Measurements from ENCODE around the gene OBSCN.

The OBSCN gene

GRCh38 chr1:228413241-228414010, 205.6 kb downstream of the OBSCN start:
- Histone ChIP-seq H3K9ac (ENCODE audit: low read depth, low read length) (no peak overlapping the region), H3K36me3 (ENCODE audit: insufficient read depth, low read length) (no peaks in the 10 kb centered on the region), H3K9me3 (ENCODE audit: control insufficient read depth, insufficient read depth, low read length) (no peaks in the 10 kb centered on the region), H3K4me1 (ENCODE audit: insufficient read depth, low read length) (peaks cover 4% of the 10 kb centered on the region; the same call in 1 of the 2 replicates)

GRCh38 chr1:228414511-228415211, 206.8 kb downstream of the OBSCN start:
- H3K4me1 ChIP-seq (ENCODE audit: insufficient read depth, low read length) = peaks cover 4% of the 10 kb centered on the region; the same call in 1 of the 2 replicates
- H3K9me3 ChIP-seq (ENCODE audit: control insufficient read depth, insufficient read depth, low read length) = no peaks in the 10 kb centered on the region
- H3K36me3 ChIP-seq (ENCODE audit: insufficient read depth, low read length) = no peaks in the 10 kb centered on the region
- H3K9ac ChIP-seq (ENCODE audit: low read depth, low read length) = no peak overlapping the region

GRCh38 chr1:228415221-228415620, 207.4 kb downstream of the OBSCN start:
- no peaks in the 10 kb centered on the region for H3K9me3 ChIP-seq (ENCODE audit: control insufficient read depth, insufficient read depth, low read length)
- no peak overlapping the region for H3K9ac ChIP-seq (ENCODE audit: low read depth, low read length)
- peaks cover 4% of the 10 kb centered on the region; the same call in 1 of the 2 replicates for H3K4me1 ChIP-seq (ENCODE audit: insufficient read depth, low read length)
- no peaks in the 10 kb centered on the region for H3K36me3 ChIP-seq (ENCODE audit: insufficient read depth, low read length)

- H3K36me3 ChIP-seq (ENCODE audit: insufficient read depth, low read length) = no peaks in the 10 kb centered on the region
- peak overlapping the region; percentile 65; the same call in 1 of the 2 replicates for H3K9ac ChIP-seq (ENCODE audit: low read depth, low read length)
- no peaks in the 10 kb centered on the region for H3K9me3 ChIP-seq (ENCODE audit: control insufficient read depth, insufficient read depth, low read length)
- H3K4me1 ChIP-seq (ENCODE audit: insufficient read depth, low read length) = peaks cover 4% of the 10 kb centered on the region; the same call in 1 of the 2 replicates
Measured at GRCh38 chr1:228415853-228416216, 208.0 kb downstream of the OBSCN start.

DNA sequence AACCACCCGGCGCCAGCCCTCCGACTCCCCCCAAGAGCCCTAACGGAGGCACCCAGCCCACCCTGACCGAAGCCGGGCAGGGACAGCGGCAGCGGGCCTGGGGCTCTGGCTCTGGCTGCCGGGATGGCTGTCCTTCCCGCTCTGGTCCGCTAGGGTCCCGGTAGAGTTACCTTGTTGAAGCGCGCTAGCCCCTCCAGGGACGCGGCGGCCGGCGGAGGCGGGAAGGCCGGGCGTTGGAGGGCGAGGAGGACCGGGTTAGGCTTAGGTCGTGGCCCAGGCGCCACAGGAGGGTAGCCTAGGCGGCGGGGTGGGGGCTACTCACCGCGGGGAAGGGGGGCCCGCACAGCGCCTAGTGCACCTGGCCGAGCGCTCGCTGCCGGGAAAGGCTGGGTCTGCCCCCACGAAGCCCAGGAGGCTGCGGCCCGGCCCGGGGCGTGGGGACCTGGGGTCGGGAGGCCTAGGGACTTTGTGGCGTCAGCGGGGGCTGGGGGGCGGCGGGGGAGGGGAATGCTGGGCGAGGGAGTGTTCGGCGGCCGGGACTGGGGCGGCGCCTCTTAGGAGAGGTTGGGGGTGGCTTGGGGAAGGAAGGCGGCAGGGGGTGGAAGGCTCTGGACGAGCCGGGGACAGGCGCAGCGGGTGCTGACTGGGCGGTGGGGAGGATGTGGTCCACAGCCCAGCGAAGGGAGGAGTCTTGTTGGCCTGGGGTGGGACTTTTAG, 208.5 kb downstream of the OBSCN start, which contains the start of gene TRIM17:
TSS of gene TRIM17 (minus strand) at position 645 of the 717 bp plus-strand sequence. CDS start 1,789 bp downstream, outside the sequence.
- H3K4me1 ChIP-seq (ENCODE audit: insufficient read depth, low read length) = peaks cover 4% of the 10 kb centered on the region; the same call in 1 of the 2 replicates
- peak within 1 kb of the TSS; percentile 65 for H3K9ac ChIP-seq (ENCODE audit: low read depth, low read length)
- H3K36me3 ChIP-seq (ENCODE audit: insufficient read depth, low read length) = no peaks in the 10 kb centered on the region
- no peaks in the 10 kb centered on the region for H3K9me3 ChIP-seq (ENCODE audit: control insufficient read depth, insufficient read depth, low read length)

- peak overlapping the region; percentile 13; the same call in 1 of the 2 replicates for H3K9ac ChIP-seq (ENCODE audit: low read depth, low read length)
- H3K9me3 ChIP-seq (ENCODE audit: control insufficient read depth, insufficient read depth, low read length) = no peaks in the 10 kb centered on the region
- no peaks in the 10 kb centered on the region for H3K36me3 ChIP-seq (ENCODE audit: insufficient read depth, low read length)
- H3K4me1 ChIP-seq (ENCODE audit: insufficient read depth, low read length) = peaks cover 4% of the 10 kb centered on the region; the same call in 1 of the 2 replicates
Measured at GRCh38 chr1:228417061-228417460, 209.2 kb downstream of the OBSCN start.

- Histone ChIP-seq H3K9ac (ENCODE audit: low read depth, low read length) (peak overlapping the region; percentile 13; the same call in 1 of the 2 replicates), H3K4me1 (ENCODE audit: insufficient read depth, low read length) (peaks cover 4% of the 10 kb centered on the region; the same call in 1 of the 2 replicates), H3K9me3 (ENCODE audit: control insufficient read depth, insufficient read depth, low read length) (no peaks in the 10 kb centered on the region), H3K36me3 (ENCODE audit: insufficient read depth, low read length) (no peaks in the 10 kb centered on the region)
Measured at GRCh38 chr1:228417483-228418203, 209.8 kb downstream of the OBSCN start.

DNA sequence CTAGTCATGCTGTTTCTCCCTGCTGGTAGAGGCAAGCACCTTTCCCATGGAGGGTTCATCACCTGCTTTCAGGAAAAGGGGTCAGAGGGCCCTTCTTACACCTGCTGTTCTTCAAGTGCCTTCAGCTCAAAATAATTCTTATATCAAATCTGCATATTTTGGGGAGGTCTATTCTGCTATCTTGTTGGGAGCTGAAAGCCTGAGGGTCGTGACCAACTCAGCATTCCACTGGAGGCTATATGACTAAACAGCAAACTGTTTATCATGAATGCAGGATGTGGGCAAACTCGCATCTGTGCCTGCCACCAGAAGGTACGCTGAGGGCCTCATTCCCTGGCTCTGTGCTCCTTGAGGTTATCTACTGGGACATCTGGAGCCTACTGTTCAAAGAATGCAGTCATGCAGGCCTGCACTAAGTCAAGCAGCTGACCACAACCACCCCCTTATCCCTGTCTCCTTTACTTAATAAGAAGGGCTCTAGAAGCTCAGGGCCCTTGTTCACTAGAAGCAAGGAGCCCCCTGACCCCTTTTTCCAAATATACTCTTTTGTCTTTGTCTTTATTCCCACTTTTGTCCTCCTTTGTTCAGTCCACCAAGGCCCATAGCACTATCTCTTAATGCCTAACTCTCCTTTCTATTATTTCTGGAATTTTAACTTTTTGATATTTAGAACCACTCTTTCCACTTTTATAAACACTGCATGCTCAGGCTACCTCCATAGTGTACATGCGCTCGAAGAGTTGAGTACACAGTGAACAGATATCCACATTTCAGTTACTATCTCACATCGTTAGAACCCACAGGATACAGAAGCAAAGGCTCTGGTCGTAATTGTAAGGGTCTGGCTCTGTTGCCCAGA, 213.4 kb downstream of the OBSCN start:
- Histone ChIP-seq H3K9me3 (ENCODE audit: control insufficient read depth, insufficient read depth, low read length) (no peaks in the 10 kb centered on the region), H3K9ac (ENCODE audit: low read depth, low read length) (no peak overlapping the region), H3K4me1 (ENCODE audit: insufficient read depth, low read length) (peaks cover 4% of the 10 kb centered on the region; the same call in 1 of the 2 replicates), H3K36me3 (ENCODE audit: insufficient read depth, low read length) (no peaks in the 10 kb centered on the region)

- Histone ChIP-seq H3K4me1 (ENCODE audit: insufficient read depth, low read length) (peaks cover 1% of the 10 kb centered on the region; the same call in 1 of the 2 replicates), H3K36me3 (ENCODE audit: insufficient read depth, low read length) (no peaks in the 10 kb centered on the region), H3K9ac (ENCODE audit: low read depth, low read length) (no peak overlapping the region), H3K9me3 (ENCODE audit: control insufficient read depth, insufficient read depth, low read length) (no peaks in the 10 kb centered on the region)
Measured at GRCh38 chr1:228423404-228424053, 215.7 kb downstream of the OBSCN start.

DNA sequence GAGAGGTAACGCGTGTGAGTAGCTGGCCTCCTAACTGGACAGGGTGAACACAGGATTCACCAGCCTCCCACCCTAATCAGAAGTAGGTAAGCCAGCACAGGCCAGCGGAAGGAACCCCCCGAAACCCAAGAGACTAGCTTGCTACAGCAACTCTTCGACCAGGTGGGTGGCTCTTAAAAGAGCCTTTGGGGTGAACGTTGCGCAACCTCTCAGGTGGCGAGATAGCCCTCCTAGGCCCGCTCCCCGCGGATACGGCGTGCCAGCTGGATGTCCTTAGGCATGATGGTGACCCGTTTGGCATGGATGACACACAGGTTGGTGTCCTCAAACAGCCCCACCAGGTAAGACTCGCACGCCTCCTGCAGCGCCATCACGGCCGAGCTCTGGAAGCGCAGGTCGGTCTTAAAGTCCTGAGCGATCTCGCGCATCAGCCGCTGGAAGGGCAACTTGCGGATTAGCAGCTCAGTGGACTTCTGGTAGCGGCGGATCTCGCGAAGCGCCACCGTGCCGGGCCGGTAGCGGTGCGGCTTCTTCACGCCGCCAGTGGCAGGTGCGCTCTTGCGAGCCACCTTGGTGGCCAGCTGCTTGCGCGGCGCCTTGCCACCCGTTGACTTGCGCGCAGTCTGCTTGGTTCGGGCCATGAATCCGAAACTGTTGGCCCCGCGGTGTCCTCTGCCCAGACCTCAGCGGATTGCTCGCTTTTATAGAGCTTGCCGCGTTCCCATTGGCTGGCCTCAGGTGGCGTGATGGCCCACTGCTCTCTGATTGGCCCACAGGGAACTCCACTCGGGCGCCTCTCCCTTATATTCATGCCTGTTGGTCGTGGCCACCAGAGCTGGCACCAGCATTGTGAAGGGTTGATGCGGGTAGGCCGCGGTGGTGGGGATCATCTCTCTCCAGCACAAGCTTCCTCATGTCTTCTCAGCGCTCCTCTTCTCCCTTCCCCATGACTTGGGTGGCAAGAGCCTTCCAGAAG, 217.1 kb downstream of the OBSCN start:
- no peaks in the 10 kb centered on the region for H3K9me3 ChIP-seq (ENCODE audit: control insufficient read depth, insufficient read depth, low read length)
- H3K36me3 ChIP-seq (ENCODE audit: insufficient read depth, low read length) = no peaks in the 10 kb centered on the region
- no peak overlapping the region for H3K9ac ChIP-seq (ENCODE audit: low read depth, low read length)
- H3K4me1 ChIP-seq (ENCODE audit: insufficient read depth, low read length) = peaks cover 3% of the 10 kb centered on the region; the same call in 1 of the 2 replicates

GRCh38 chr1:228426518-228427175, 218.8 kb downstream of the OBSCN start:
- Histone ChIP-seq H3K4me1 (ENCODE audit: insufficient read depth, low read length) (peaks cover 3% of the 10 kb centered on the region; the same call in 1 of the 2 replicates), H3K36me3 (ENCODE audit: insufficient read depth, low read length) (no peaks in the 10 kb centered on the region), H3K9ac (ENCODE audit: low read depth, low read length) (no peak overlapping the region), H3K9me3 (ENCODE audit: control insufficient read depth, insufficient read depth, low read length) (no peaks in the 10 kb centered on the region)
